GM18861 (cell line): ENCODE measurements around the gene SLC27A5.
"Not testable (repeated sequence)": the region's sequence is repeated elsewhere in the genome, so short reads cannot be mapped to it uniquely, and the experiment has no call there.

Source experiments
- ATAC-seq: cut with Tn5 transposase; IDR thresholded peaks from one replicate; pipeline ENCODE4 v1.9.1; 2021; ENCODE audit not compliant: unreplicated experiment

The SLC27A5 gene

GRCh38 chr19:58550362-58551122 is 38.8 kb upstream of the SLC27A5 start:
- no peak for ATAC-seq

DNA sequence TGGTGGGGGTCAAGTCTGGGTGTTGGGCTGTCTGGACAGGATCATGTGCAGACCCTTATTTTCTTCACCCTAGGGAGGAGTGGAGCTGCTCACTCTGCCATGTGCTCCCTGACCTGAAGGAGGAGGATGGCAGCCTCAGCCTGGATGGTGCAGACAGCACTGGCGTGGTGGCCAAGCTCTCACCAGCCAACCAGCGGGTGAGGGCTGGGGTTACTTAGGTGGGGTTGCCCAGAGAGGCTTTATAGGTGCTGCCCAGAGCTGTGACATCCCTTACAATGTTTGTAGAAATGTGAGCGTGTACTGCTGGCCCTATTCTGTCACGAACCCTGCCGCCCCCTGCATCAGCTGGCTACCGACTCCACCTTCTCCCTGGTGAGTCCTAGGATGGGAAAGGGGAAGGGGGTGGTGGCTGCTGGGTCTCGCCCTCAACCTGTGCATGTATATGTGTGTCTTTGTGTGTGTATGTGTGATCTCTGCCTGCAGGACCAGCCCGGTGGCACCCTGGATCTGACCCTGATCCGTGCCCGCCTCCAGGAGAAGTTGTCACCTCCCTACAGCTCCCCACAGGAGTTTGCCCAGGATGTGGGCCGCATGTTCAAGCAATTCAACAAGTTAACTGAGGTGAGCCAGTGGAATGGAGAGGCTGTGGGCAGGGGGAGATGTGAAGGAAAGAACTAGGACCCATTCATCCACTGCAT is 38.0 kb upstream of the SLC27A5 start:
- no peak for ATAC-seq

DNA sequence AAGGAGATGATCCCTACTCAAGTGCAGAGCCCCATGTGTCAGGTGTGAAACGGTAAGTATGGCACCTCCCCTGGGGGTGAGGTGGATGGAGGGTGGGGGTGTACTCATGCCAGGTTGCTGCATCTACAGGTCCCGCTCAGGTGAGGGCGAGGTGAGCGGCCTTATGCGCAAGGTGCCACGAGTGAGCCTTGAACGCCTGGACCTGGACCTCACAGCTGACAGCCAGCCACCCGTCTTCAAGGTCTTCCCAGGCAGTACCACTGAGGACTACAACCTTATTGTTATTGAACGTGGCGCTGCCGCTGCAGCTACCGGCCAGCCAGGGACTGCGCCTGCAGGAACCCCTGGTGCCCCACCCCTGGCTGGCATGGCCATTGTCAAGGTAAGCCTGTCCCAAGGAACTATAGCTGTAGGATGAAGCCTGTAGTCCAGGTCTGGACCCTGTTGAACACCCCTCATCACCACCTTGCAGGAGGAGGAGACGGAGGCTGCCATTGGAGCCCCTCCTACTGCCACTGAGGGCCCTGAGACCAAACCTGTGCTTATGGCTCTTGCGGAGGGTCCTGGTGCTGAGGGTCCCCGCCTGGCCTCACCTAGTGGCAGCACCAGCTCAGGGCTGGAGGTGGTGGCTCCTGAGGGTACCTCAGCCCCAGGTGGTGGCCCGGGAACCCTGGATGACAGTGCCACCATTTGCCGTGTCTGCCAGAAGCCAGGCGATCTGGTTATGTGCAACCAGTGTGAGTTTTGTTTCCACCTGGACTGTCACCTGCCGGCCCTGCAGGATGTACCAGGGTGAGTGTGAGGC is 37.3 kb upstream of the SLC27A5 start:
- ATAC-seq: no peak

DNA sequence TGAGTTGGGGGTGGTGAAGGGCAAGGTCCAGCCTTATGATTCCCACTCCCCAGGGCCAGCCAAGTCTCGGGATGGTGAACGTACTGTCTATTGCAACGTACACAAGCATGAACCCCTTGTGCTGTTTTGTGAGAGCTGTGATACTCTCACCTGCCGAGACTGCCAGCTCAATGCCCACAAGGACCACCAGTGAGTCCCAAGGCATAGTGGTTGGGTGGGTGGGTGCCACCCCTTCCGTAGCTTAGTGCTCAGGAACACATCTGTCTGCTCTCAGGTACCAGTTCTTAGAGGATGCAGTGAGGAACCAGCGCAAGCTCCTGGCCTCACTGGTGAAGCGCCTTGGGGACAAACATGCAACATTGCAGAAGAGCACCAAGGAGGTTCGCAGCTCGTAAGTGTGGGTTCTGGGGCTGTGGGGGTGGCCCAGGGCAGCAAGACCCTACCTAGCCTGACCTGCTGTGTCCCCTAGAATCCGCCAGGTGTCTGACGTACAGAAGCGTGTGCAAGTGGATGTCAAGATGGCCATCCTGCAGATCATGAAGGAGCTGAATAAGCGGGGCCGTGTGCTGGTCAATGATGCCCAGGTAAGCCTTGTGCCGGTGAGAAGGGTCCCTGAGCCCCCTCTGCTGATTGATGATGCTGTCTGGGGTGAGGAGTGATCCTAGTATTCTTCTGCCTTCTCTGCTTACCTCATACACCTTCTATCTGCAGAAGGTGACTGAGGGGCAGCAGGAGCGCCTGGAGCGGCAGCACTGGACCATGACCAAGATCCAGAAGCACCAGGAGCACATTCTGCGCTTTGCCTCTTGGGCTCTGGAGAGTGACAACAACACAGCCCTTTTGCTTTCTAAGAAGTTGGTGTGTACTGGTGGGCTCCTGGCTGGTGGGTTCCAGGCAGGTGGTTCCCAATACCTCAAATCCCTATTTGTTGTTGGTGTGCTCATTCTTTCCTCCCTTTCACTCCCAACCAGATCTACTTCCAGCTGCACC is 35.8 kb upstream of the SLC27A5 start:
- ATAC-seq: no peak

DNA sequence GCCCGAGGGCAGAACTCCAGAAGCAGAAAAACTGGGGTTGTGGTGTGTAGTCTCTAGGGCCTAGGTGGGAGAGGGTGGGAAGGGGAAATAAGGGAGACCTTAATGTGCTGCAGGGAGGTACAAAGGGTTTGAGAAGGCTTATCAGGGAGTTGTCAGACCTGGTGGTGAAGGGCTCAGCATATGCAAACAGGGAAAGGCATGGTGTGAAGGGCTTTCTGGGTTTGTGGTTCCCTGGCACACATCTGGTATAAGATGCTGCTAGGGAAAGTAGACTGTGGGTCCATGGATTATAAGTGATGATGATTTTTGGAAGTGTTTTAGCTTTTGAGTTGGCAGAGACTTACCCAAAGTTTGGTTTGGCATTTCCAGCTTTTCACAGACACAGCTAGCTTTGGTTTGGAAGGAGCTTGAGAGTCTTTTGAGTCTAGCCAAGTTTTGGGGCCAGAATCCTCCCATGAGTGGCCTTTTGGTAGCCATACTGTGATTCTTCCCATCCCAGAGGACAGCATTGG is 34.3 kb upstream of the SLC27A5 start:
- no peak for ATAC-seq

DNA sequence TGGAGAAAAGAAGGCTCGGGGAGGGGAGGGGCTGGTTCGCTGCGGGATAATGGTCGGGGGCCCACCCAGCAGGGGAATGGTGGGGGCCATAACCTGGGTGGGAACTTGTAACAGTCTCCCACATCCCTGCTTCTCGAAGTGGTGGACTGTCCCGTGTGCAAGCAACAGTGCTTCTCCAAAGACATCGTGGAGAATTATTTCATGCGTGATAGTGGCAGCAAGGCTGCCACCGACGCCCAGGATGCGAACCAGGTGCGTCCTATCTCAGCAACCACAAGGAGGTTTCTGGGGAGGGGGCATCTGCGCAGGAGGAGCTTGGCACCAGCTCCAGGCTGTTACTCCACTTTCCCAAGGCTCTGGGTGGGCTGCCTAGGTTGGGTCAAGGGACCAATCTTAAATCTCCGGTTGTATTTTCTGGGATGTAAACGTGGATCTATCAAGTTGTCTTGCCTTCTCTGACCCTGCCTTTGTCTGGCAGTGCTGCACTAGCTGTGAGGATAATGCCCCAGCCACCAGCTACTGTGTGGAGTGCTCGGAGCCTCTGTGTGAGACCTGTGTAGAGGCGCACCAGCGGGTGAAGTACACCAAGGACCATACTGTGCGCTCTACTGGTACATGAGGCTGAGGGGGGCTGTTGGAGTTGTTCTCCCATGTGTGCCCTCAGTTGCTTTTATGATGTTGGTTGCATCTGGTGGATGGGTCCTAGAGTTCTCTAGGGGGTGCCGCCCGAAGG is 33.7 kb upstream of the SLC27A5 start:
- ATAC-seq: no peak

- peak; percentile 34 for ATAC-seq
These were observed 32.9 kb upstream of the SLC27A5 start for GRCh38 chr19:58544591-58545285.

- peak; percentile 80 for ATAC-seq
These were observed 32.2 kb upstream of the SLC27A5 start, which contains the start of gene TRIM28 for GRCh38 chr19:58543826-58544590. Gene TRIM28 (plus strand): TSS chr19:58544064. CDS start chr19:58544758, 694 bp downstream.

- ATAC-seq: not testable (repeated sequence)
These were observed 31.0 kb upstream of the SLC27A5 start for GRCh38 chr19:58542641-58543372.

DNA sequence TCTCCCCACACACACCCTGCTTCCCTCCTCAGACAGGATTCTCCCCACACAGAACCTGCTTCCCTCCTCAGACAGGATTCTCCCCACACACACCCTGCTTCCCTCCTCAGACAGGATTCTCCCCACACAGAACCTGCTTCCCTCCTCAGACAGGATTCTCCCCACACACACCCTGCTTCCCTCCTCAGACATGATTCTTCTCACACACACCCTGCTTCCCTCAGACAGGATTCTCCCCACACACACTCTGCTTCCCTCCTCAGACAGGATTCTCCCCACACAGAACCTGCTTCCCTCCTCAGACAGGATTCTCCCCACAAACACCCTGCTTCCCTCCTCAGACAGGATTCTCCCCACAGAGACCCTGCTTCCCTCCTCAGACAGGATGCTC is 27.4 kb upstream of the SLC27A5 start:
- not testable (repeated sequence) for ATAC-seq

- ATAC-seq: no peak
These were observed 26.7 kb upstream of the SLC27A5 start for GRCh38 chr19:58538257-58539168.

DNA sequence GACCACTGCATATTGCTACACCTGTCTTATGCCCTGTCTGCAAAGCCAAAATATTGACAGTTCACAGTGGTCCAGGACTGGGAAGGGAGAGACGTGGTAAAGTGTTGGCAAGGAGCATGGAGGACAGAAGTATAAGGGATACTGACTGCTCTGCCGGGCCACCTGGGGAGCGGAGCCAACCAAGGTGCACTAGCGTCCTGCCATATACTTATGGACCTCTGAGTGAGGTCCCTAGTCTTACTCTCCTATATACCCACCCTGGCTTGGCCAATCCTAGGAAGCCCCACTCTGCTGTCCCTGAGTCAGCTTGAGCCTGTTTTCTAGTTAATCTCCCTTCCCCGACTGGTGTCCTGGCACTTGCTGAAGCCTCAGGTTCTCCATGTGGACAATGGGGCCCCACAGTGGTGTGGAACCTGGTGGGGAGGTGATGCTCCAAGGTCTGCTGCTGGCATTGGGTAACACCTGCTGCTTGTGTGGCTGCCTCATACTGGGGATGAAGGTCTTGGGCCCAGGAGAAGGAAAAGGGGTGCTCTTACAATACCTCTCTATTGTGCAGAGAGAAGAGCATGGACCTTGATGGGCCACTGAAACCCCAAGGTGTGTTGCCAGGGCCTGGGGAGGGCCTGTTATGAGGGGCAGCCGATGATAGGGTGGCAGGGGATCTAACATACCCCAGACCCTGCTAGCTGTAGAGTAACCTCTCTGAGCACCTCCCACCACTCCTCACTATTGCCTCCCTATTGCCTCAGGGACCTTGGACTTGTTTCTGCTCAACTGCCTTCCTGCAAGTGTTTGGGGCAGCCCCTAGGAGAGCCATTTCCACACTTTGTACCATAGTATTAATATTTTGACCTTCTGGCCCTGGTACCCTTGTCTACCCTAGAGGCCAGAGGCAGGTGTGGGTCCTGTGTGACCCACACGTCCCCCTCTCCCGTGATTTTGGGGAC is 25.3 kb upstream of the SLC27A5 start:
- no peak for ATAC-seq

DNA sequence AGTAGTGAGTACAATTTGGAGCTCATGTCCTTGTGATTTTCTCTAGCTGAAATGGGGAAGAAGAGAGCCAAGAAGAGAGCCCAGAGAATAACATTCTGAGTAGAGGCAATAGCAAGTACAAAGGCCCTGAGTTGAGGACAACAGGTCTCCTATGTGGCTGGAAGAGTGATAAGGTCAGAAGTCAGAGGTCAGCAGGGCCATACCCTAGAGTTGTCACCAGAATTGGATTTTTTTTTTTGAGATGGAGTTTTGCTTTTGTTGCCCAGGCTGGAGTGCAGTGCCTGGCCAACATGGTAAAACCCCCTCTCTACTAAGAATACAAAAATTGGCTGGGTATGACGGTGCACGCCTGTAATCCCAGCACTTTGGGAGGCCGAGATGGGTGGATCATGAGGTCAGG is 24.1 kb upstream of the SLC27A5 start:
- no peak for ATAC-seq

- no peak for ATAC-seq
These were observed 19.4 kb upstream of the SLC27A5 start for GRCh38 chr19:58531034-58531840.

- no peak for ATAC-seq
These were observed 17.6 kb upstream of the SLC27A5 start for GRCh38 chr19:58529405-58529804.
